Fibroblast of lung (primary cell): ENCODE measurements around the gene ICA1. TPM values are rescaled to one million over a fixed set of nuclear protein-coding genes. Genes with fewer than 3 reads are reported as not detected.

Experiments used
- DNase-seq, 2 donors: peaks; one replicate each; pipeline versions ENCODE4 v3.0.0 to v3.0.0-alpha.2; 2010; ENCODE audit warnings: low read depth in 2 of 2
- H2AFZ ChIP-seq: 2 replicates; pipeline ENCODE4 v1.5.1; 2012; ENCODE audit warnings: low read length, control low read depth, inconsistent platforms
- H3K27ac ChIP-seq: 2 replicates; pipeline ENCODE4 v1.5.1; 2011; ENCODE audit warnings: low read length, control low read depth; ENCODE audit not compliant: insufficient read depth
- H3K27me3 ChIP-seq: 2 replicates; pipeline ENCODE4 v1.5.1; 2011; ENCODE audit warnings: mild to moderate bottlenecking, low read length; ENCODE audit not compliant: control insufficient read depth, insufficient read depth
- H3K36me3 ChIP-seq: 2 replicates; pipeline ENCODE4 v1.5.1; 2011; ENCODE audit warnings: low read length; ENCODE audit not compliant: control insufficient read depth, insufficient read depth
- H3K4me1 ChIP-seq: 2 replicates; pipeline ENCODE4 v1.5.1; 2011; ENCODE audit warnings: low read length; ENCODE audit not compliant: control insufficient read depth, insufficient read depth; ENCODE audit errors: extremely low read depth
- H3K4me2 ChIP-seq: 2 replicates; pipeline ENCODE4 v1.5.1; 2011; ENCODE audit warnings: low read length, control low read depth; ENCODE audit not compliant: insufficient read depth; ENCODE audit errors: extremely low read depth
- H3K4me3 ChIP-seq, 4 experiments: fragments of 200-600 bp in 1 of 4; sonication (generic) in 1 of 4; replicated peaks in 1 of 4; 2 replicates each; pipeline ENCODE4 v1.5.1; 2011 to 2016; ENCODE audit warnings: low read length in 4 of 4, low read depth in 3 of 4, mild to moderate bottlenecking in 3 of 4, control low read depth in 2 of 4, inconsistent platforms in 1 of 4, mixed read lengths in 1 of 4; ENCODE audit not compliant: insufficient read depth in 1 of 4; ENCODE audit errors: control extremely low read depth in 1 of 4
- H3K79me2 ChIP-seq: 2 replicates; pipeline ENCODE4 v1.5.1; 2012; ENCODE audit warnings: mild to moderate bottlenecking, low read length, inconsistent platforms; ENCODE audit not compliant: control insufficient read depth, insufficient read depth
- H3K9ac ChIP-seq: 2 replicates; pipeline ENCODE4 v1.5.1; 2011; ENCODE audit warnings: mild to moderate bottlenecking, low read length, control low read depth; ENCODE audit not compliant: insufficient read depth
- H3K9me3 ChIP-seq: 2 replicates; pipeline ENCODE4 v1.5.1; 2012; ENCODE audit warnings: low read depth, low read length; ENCODE audit not compliant: control insufficient read depth, insufficient read depth
- H4K20me1 ChIP-seq: 2 replicates; pipeline ENCODE4 v1.5.1; 2011; ENCODE audit warnings: low read length; ENCODE audit not compliant: control insufficient read depth, insufficient read depth; ENCODE audit errors: extremely low read depth
- EZH2 ChIP-seq: IDR thresholded peaks from 2 replicates; pipeline ENCODE4 v1.5.1; 2012; ENCODE audit warnings: low read length, control low read depth, mild to moderate bottlenecking; ENCODE audit errors: missing control alignments
- polyA plus RNA-seq, 2 donors: library from polyadenylated mRNA; depleted of rRNA in 1 of 2; stranded (reverse) in 1 of 2; unstranded in 1 of 2; fragments of >200 nt; gene quantifications; 2 replicates each; pipeline ENCODE4 v1.2.1, GENCODE V29; 2011 to 2012; ENCODE audit warnings: missing spikeins in 1 of 2
- total RNA-seq: library from RNA; depleted of rRNA; stranded (reverse); fragments of >200 nt; gene quantifications from 2 replicates; pipeline ENCODE4 v1.2.1, GENCODE V29; 2014
- TF ChIP-seq, protein P1 (sequence below), 2 donors: IDR thresholded peaks in 1 of 2; conservative IDR thresholded peaks in 1 of 2; 1 replicate in 1 of 2; 2 replicates in 1 of 2; pipeline ENCODE4 v1.5.1; 2011 to 2012; ENCODE audit warnings: low read length in 2 of 2, control low read depth in 1 of 2, inconsistent platforms in 1 of 2, low read depth in 1 of 2, mild to moderate bottlenecking in 1 of 2

ICA1 gene
- total and polyA plus RNA-seq, 2 donors (not counting 1 experiment from before 2014, with no cell fraction given), result 0.17 TPM; not detected in 1

DNA sequence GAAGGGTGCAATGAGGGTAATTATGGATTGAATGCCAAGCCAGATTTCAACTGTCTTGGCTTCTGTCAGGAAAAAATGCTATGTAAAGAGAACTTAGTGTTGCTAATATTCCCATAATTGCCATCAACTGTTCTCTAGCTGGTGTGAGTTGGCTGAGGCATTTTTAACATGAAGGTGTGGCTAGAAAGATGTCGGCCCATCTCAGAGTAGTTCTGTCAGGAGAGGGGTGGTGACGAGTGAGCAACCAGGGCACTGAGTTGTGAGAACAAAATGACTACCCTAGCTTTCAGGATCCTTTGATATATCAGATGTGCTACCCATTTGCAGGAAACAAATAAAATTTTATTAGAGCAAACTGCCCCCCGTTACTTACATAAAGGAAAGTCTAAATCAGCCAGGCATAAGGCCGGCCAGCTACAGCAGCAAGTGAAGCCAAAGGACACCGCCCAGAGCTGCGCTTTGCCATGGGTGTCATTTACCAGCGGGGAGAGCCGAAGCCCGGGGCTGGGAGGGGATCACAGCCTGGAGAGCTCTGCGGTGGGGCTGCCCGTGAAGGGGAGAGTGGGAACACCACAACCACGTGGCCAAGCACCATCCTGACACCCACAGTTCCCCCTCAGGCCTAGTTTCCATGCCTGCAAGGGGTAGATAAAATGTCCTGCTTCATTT is 141.4 kb downstream of the ICA1 start:
- no peaks in the 10 kb centered on the region for H3K27me3 ChIP-seq
- TF ChIP-seq EZH2, result no peak
- TF ChIP-seq, protein P1, sequence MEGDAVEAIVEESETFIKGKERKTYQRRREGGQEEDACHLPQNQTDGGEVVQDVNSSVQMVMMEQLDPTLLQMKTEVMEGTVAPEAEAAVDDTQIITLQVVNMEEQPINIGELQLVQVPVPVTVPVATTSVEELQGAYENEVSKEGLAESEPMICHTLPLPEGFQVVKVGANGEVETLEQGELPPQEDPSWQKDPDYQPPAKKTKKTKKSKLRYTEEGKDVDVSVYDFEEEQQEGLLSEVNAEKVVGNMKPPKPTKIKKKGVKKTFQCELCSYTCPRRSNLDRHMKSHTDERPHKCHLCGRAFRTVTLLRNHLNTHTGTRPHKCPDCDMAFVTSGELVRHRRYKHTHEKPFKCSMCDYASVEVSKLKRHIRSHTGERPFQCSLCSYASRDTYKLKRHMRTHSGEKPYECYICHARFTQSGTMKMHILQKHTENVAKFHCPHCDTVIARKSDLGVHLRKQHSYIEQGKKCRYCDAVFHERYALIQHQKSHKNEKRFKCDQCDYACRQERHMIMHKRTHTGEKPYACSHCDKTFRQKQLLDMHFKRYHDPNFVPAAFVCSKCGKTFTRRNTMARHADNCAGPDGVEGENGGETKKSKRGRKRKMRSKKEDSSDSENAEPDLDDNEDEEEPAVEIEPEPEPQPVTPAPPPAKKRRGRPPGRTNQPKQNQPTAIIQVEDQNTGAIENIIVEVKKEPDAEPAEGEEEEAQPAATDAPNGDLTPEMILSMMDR (conservative IDR thresholded peaks at IDR 0.05 in 1 of 2, IDR thresholded peaks at IDR 0.05 in 1 of 2; ENCODE audit: low read depth in 1 of 2, low read length in 2 of 2), result no peak
- H3K79me2 ChIP-seq, result no peaks in the 10 kb centered on the region
- no peak overlapping the region for H3K4me3 ChIP-seq
- H3K9me3 ChIP-seq, result no peaks in the 10 kb centered on the region
- no peaks in the 10 kb centered on the region for H3K4me1 ChIP-seq
- no peaks in the 10 kb centered on the region for H3K36me3 ChIP-seq
- no peak for DNase-seq
- no peak overlapping the region for H3K9ac ChIP-seq
- H4K20me1 ChIP-seq, result no peaks in the 10 kb centered on the region
- H2AFZ ChIP-seq, result no peak overlapping the region
- H3K27ac ChIP-seq, result no peak overlapping the region
- no peak overlapping the region for H3K4me2 ChIP-seq

- Histone ChIP-seq H3K4me2 (no peak overlapping the region), H3K27ac (no peak overlapping the region), H3K9me3 (no peaks in the 10 kb centered on the region), H3K36me3 (no peaks in the 10 kb centered on the region), H4K20me1 (no peaks in the 10 kb centered on the region), H3K27me3 (no peaks in the 10 kb centered on the region), H3K9ac (no peak overlapping the region), H3K79me2 (no peaks in the 10 kb centered on the region), H2AFZ (no peak overlapping the region), H3K4me1 (no peaks in the 10 kb centered on the region), H3K4me3 (no peak overlapping the region)
- TF ChIP-seq, protein P1 (conservative IDR thresholded peaks at IDR 0.05 in 1 of 2, IDR thresholded peaks at IDR 0.05 in 1 of 2; ENCODE audit: low read depth in 1 of 2, low read length in 2 of 2), result no peak
- no peak for TF ChIP-seq EZH2
- DNase-seq, result no peak
These were observed 142.7 kb downstream of the ICA1 start for GRCh38 chr7:8119262-8119661.

- H2AFZ ChIP-seq, result no peak overlapping the region
- DNase-seq, result no peak
- no peak for TF ChIP-seq EZH2
- TF ChIP-seq, protein P1 (conservative IDR thresholded peaks at IDR 0.05 in 1 of 2, IDR thresholded peaks at IDR 0.05 in 1 of 2; ENCODE audit: low read depth in 1 of 2, low read length in 2 of 2), result no peak
- no peaks in the 10 kb centered on the region for H3K9me3 ChIP-seq
- H3K9ac ChIP-seq, result no peak overlapping the region
- H3K4me2 ChIP-seq, result no peak overlapping the region
- H4K20me1 ChIP-seq, result no peaks in the 10 kb centered on the region
- no peaks in the 10 kb centered on the region for H3K27me3 ChIP-seq
- no peaks in the 10 kb centered on the region for H3K79me2 ChIP-seq
- H3K36me3 ChIP-seq, result no peaks in the 10 kb centered on the region
- no peak overlapping the region for H3K4me3 ChIP-seq
- no peak overlapping the region for H3K27ac ChIP-seq
- H3K4me1 ChIP-seq, result no peaks in the 10 kb centered on the region
These were observed 144.8 kb downstream of the ICA1 start for GRCh38 chr7:8117195-8117594.
